GM18502 (cell line): ENCODE results near the gene RNF220.
"Not testable (repeated sequence)": the region's sequence is repeated elsewhere in the genome, so short reads cannot be mapped to it uniquely, and the experiment has no call there.

Experiments used
- ATAC-seq: cut with Tn5 transposase; IDR thresholded peaks from one replicate; pipeline ENCODE4 v1.9.1; 2021; ENCODE audit warnings: mild to moderate bottlenecking; ENCODE audit not compliant: unreplicated experiment, poor library complexity

The RNF220 gene

DNA sequence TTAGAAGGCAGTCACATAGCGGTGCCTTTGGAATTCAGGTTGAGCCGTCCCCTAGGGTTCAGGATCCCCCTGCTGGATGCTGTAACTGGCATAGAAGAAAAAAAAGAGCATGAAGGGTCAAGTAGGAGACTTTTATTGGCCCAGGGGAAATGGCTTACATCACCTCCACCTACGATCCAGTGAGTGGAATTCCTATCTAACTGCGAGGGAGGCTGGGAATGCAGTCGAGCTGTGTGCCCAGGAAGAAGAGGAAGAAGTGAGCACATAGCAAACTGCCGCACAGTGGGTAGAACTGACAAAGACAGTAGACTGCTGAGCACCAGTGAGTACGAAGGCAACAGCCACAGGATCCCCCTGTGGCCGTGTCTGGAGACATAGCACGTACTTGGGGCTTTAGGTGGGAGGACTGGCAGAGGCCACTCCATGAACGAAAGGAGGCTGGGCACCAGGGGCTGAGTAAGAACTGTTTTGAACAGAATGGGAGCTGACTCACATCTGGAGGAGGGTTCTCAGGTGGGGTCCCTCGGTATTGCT, 79.2 kb downstream of the RNF220 start:
- no peak for ATAC-seq

DNA sequence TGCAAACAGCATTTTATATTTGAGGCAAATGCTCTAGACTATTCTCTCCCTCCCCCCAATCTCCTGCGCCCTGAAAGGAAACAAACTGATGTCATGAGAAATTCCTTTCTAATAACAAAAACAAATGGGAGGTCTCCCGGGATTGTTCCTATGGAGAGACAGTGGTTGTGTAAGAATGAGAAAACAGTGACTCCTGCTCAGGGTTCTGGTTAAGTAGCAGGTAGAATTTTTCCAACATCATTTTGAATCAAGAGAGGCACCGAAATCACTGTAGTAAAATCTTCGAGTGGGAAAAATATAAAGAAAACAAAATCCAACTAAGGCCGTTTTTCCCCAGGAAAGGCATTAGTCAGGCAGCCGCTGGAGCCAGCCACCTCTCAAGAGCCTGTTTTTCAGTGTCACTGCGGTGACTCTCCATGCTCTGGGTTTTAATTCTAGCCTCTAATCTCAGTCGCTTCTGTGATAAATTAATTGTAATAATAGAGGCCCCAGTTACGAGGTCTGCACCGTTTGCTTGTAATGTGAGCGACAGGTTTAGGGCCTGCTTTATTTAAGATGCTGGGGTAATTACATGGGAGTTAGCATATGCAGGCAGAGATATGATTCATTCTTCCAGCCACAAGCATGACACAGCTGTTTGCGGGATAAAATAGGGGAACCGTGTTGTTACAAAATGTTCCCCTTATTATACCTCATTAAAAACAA, 80.3 kb downstream of the RNF220 start:
- no peak for ATAC-seq

DNA sequence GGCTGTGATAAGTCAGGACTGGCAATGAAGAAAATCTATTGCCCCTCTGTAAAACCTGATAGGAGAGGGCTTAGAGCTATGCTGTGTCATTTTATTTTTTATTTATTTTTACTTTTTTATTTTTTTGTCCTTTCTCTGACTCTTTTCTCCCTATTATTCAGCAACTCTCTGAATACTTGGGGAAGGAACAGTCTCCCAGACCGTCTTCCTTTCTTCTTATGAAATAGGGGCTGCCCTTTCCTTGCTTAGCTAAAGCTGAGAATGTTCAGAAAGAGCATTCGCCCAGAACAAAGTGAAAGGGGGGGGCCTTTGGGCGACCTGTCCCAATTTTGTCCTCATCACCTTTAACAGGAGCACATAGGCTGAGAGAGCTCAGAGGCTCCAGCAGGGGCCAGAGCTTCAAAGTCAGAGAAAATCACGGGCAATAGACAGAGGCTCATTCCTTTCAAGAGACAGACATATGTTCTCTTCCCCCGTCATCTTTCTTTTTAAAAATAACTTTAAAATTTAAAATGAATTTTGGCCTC, 80.9 kb downstream of the RNF220 start:
- no peak for ATAC-seq

DNA sequence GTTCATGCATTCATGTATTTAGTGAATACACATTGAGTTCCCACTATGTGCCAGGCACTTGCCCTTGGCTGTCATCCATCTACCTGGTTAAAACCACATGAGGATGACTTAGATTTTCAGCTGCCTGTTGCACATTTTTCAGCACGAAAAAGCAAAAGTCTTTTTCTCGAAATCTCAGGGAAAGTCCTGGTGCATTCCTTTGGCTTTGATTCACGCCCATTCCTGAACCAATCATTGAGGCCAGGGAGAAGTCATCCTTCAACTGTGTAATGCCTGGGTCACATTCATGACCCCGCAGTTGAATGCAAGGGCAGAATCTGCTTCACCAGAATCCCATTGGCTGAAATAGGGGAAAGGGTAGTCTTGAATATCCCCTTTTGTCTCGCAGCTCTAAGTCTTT, 84.4 kb downstream of the RNF220 start:
- ATAC-seq: no peak

DNA sequence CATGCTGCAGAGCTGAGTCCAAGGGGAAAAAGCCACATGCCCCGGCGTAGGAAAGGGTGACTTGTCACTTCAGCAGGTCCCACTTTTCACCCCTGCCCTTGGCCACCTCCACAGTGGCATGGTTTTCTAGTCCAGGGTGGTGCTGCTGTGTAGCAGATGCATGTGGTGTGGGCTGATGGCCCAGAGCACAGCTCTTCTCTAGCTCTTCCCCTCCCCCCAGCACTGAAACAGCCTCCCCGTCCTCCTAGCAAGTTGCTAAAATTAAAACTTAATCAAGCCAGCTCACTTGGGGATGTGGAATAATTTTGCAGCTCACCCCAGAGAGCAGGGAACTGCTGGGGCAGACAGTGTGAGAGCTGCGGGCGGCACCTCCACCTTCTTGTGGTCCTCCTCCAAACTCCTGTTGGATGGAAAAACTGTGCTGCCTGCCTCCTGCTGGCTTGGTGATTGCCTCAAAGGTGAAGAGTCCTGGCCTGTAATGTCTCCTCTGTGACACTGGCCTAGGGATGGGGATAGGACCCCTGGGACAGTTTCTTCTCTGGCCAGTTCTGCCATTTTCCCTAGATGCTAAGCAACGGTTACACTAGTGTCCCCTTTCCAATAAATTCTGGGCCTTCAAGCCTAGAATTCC, 91.6 kb downstream of the RNF220 start:
- no peak for ATAC-seq

DNA sequence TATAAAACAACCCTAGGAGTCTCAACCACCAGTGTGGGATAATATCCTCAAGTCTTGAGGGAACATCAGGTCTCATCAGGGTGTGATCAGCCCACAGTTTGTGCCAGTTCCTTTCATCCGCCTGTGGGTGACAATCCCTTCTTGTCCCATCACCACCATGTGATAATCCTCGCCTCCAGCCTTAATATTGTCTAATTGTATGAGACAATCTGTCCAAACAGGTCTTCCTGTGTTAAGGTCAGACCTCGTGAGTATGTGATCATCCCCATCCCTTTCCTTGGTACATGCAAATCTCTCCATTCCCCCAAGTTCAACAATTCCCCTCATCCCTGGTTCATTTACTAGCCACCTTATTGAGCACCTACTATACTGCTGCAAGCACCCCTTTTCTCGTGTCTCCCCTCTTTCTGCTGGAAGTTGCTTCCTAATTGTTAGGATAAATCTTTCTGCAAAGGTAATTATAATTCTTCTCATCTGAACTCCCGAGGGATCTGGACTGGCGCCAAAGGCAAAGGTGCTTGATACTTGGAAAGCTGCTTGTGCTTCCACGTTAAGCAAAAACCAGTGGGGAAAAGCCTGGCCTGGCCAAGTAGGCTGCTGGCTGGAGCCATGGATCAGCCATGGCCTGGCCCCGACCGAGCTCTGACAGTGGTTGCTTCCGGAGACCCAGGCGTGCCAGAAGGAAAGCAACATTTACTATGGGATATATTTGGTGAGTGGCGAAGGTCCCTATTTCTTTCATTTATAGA, 92.5 kb downstream of the RNF220 start:
- ATAC-seq: no peak

DNA sequence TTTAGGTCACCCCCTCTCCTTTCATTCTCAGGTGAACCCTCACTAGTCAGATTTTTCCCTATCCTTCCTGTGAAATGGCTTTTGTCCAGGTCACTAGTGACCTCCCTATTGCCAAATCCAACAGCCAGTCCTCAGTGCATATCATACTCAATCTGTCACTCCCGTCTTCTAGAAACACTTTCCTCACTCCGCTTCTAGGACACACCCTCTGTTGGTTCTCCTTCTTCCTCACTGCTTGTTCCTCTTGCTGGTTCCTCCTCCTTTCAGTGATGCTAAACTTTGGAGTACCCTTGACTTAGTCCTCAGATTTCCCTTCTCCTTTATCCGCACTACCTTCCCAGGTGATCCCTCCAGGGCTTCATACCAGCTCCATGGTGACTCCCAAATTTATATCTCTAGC, 94.3 kb downstream of the RNF220 start:
- no peak for ATAC-seq

DNA sequence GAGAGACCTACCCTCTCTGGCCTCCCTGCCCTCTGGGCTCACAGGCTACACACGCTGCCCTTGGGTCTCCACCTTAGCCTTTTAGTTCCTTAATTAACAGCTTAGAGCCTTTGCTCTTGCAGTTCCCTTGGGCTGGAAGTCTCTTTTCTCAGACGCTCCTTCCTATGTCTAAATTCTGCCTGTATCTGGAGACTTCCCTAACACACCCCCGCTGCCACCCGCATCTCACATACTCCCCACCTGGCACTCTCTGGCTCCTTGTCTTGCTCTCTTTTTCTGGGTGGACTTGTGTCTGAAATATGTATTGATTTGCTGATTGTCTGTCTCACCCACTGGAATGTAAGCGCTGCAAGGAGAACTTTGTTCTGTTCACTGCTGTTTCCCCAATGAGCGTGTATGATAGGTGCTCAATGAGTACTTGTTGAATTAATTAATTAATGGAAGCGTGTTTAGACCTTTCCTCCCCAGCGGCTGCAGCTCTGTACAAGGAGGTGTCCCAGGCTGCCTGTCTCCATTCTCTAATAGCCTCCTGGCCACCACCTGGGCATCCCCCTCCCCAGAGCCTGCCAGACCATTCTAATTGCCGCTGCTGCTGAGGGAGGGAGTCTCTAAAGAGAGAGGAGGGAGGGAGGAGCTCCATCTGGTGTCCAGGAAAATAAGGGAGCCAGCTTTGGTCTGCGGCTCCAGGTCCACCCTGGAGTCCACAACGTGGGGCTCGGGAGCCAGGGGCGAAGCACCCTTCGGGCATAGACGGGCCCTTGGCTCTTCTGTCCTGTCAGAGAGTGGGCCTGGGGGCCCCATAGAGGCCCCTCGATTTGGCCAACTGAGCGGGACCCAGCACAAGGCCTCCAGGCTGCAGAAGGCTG, 95.4 kb downstream of the RNF220 start:
- no peak for ATAC-seq

DNA sequence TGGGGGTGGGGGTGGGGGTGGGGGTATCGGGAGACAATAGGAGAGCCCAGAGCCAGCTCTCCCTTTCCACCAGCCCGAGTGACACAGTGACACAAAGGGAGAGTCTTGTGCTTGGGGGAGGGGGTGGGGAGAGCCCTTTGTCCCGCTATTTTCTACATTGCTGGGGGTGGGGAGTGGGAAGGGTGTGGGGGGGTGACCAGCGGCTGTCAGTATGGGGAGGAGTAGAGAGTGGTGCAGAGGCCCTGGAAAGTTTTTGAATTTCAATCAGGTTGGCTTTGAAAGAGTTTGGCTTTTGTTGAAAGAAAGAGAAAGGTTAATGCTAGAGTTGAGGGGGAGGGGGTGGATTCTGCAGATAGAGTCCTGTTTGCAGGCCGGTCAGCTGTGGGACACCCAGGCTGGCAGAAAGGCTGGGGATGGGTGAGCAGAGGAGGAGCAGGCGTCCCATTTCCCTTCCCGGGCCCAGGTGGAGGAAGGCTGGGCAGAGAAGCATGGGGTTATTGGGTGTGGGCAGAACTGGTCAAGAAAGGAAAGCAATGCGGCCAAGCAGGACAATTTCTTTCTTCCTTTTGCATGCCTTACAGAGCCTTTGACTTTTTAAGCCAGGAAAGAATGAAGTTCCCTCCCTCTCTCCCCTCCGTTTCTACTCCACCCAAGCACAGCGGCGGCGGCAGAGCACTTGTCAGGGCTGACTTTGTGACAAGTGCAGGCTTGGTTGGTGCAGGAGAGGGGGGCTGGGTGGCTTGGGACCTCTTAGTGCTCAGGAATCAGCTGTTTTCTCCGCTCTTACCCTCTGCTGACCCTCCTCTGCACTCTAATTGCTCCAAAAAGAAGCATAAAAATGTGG, 96.2 kb downstream of the RNF220 start:
- no peak for ATAC-seq

DNA sequence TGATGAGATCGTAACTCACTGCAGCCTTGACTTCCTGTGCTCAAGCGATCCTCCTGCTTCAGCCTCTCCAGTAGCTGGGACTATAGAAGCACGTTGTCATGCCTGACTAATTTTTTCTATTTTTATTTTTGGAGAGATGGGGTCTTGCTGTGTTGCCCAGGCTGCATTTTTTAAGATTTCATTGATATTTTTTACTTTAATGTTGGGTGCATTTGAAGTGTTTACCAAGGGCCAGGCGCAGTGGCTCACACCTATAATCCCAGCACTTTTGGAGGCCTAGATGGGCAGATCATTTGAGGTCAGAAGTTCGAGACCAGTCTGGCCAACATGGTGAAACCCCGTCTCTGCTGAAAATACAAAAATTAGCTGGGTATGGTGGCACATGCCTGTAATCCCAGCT, 97.8 kb downstream of the RNF220 start:
- ATAC-seq: not testable (repeated sequence)

DNA sequence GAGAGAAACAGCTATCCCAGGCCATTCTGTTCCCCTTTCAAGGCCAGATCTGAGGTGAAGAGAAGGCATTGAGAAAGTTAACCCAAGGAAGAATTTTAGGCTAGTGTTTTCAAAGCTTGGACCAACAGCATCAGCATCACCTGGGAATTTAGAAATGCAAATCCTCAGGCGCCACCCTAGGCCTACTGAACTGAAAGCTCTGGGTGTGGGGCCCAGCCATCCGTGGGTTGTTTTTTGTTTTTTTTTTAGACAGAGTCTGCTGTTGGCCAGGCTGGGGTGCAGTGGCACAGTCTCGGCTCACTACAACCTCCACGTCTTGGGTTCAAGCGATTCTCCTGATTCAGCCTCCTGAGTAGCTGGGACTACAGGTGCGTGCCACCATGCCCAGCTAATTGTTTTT, 98.6 kb downstream of the RNF220 start:
- no peak for ATAC-seq

DNA sequence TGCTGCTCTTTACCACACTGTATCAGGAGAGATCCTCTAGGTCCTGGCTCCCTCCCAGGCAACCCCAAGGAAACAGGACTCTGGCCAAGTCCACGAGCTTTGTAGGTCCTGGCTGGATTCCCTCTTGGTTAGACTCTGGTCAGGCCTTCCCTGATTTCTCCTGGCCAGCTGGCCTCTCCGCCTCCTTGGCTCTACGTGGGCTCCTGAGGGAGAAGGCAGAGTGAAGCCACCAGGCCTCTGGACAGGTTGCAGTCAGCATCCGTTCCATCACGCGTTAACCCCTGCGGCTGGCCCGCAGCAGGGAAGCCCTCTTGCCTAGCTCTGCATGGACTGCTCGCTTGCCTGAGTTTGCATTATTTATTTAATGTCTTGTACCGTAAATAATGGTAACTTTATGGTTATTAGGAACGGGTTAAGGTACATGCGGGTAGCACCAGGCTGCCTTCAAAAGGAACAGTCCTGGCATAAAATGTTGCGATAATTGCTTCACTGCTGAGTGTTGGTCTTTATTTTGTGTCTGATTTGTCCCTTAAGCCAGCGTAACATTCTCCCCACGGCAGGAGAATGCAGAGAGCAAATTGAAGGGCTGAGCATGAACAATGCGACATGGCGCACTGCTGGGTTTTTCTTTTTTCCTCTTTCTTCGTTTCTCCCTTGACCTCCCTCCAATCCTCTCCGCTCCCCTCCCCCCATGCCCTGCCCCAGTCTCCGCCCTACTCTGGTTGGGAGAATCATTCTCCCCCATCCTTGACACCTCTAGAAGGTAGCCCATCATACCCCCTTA, 100.3 kb downstream of the RNF220 start:
- no peak for ATAC-seq

DNA sequence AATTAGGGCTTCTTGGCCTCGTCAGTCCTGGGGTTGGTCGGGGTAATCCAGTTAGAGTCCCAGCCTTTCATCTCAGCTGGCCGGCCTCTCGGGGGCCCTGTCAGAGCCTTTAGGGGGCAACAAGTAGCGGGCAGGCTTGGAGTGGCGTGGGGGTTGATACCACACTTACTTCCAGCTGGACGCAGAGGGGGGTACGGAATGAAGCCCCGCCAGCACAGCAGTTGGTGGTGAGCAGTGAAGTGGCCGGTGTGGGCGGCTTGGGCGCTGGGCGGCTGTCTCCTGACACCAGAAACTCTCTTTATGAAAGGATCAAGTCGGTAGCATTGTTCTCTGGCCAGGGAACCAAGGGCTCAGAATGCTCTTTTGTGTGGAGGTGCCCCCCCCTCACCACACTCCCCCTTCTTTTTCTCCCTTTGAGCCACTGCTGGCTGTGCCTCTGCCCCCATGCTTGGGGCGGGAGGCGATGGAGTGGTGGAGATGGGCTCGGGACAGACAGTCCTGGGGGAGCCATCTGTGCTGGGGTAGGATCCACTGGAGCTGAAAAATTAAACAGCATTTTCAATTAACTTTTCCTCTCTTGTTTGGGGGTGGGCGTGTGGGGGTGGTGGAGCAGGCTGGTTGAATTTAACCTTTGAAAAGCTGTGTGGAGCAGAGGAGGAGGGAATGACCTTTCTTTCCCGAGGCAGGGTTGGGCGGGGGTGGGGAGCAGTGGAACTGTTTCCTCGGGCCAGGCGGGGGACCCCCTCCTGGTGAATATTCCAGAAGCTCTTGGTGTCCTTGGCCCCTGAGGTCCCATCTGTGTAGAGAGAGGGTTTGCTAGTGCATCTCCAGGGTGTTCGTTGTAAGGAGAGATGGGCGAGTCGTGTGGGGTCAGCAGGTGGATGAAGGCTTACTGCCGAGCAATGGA, 102.7 kb downstream of the RNF220 start:
- ATAC-seq: no peak

DNA sequence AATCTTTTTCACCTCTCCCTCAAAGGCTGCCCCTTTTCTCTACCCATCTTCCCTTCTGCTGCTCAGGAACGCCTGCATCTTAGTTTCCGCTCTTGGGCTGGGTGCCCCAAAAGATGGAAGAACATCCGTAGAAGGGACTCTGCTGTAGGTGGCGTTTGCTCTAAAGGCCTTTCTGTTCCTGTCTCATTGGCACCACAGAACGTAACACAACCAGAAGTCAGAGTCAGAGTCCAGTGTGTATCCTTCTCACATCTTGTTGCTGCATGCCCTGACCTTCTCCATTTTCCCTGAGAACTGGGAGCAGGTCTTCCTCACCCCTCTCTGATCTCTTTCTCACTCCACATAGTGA, 103.3 kb downstream of the RNF220 start:
- no peak for ATAC-seq

DNA sequence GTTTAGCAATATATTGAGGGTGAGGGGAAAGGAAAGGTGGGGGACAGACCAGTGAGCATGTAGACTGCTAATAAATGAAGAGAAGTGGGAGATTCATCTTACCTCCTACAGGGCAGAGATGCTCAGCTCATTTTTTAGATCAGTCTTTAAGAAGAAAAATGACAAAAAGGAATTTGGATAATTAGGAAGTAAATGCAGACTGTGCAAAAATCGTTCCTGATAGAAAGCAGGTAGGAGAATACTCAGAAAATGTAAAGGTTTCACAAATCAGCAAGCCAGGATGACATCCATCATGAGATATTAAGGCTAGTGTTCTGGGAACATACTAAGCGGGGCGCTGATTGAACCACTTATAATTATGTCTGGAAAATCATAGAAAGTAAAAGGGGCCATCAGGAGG, 106.3 kb downstream of the RNF220 start:
- no peak for ATAC-seq

DNA sequence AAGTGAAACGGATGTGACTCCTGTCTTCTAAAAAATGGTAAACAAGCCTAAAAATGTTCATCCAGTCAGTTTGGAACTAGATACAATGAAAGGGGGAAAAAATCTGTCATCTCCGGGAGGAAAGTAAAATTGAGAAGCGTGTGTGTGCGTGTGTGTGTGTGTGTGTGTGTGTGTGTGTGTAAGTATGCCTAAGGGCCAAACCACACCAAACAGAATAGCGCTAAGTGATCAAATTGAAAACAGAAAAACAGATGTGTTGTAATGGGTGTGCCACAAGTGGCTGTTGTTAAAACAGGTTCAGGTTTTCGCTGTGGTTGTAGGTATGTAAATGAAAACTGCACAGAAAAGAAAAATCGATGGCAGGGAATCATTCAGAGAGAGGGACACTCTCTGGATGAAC, 106.7 kb downstream of the RNF220 start:
- no peak for ATAC-seq

DNA sequence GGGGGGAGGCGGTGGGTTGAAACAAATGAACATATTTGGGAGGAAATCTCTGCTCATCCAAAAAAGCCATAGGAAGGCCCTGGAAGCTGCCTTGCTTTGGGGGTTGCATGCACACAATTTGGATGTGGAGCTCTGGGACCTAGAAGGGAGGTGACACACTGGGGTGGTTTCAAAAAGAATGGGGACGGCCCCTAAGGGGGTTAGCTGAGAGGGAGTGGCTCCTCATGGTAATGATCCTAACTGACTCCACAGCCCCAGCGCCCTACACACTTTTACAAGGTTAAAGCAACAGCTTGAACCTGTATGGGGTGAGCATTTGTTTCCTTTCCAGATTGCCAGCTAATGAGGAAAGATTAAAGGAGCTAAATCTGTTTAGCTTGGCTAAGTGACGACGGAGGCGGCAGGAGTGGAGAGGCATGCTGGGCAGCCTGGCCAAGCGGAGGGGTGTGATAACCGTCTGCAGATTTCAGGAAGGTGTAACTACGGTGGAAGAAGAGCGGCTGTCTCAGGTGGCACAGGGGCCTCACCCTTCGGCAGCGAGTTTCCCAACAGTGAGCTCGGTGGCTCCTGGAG, 107.3 kb downstream of the RNF220 start:
- no peak for ATAC-seq
